ENCODE measurements around the gene TMEM266.

TMEM266 gene

DNA sequence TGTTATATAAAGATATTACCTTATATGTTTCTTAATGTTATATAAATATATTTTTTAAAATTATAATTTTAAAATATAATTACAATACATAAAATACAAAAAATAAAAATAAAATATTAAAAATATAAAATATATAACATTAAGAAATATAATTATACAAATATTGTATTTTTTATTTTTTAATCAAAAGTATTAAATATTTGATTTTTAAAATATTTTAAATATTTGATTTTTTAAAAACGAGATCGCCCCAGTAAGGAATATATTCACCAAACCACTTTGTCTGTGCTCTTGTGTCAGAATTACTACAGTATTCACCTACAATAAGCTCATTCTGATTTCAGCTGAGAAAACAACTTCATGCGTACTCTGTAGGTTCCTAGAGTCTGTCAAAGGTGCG is 162.4 kb downstream of the TMEM266 start:
- Histone ChIP-seq H3K4me3 (ENCODE audit: insufficient read depth, low read depth, low read length, poor library complexity, severe bottlenecking) (no peak overlapping the region), H3K27me3 (replicated peaks; ENCODE audit: control insufficient read depth, insufficient read depth, low read length, poor library complexity, severe bottlenecking) (no peaks in the 10 kb centered on the region), H3K36me3 (ENCODE audit: control insufficient read depth, insufficient read depth, low read length) (peaks cover 13% of the 10 kb centered on the region), H3K9me3 (ENCODE audit: control insufficient read depth, low read length) (no peaks in the 10 kb centered on the region), H3K27ac (ENCODE audit: insufficient read depth, low read length, poor library complexity, severe bottlenecking) (no peak overlapping the region), H3K4me1 (ENCODE audit: control insufficient read depth, insufficient read depth, low read length, poor library complexity, severe bottlenecking) (no peaks in the 10 kb centered on the region)
- DNase-seq: no peak

DNA sequence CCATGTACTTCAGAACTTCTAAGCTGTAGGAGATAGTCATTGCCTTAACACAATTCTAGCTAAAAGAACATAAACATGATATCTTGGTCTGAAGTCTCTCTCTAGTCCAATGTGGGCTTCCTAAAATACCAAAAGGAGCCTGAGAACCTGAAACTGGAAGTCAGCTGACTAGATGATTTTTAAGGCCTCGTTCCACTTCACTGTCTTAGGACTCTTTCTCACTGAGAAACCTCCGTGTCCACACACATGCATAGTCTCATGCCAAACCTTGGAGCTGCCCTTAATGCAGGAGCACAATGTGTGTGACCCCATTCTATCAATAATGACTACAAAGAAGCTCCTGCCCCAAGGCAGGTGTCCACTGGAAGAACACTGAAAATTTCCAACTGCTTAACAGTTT is 163.7 kb downstream of the TMEM266 start:
- Histone ChIP-seq H3K27me3 (replicated peaks; ENCODE audit: control insufficient read depth, insufficient read depth, low read length, poor library complexity, severe bottlenecking) (no peaks in the 10 kb centered on the region), H3K9me3 (ENCODE audit: control insufficient read depth, low read length) (no peaks in the 10 kb centered on the region), H3K27ac (ENCODE audit: insufficient read depth, low read length, poor library complexity, severe bottlenecking) (no peak overlapping the region), H3K4me3 (ENCODE audit: insufficient read depth, low read depth, low read length, poor library complexity, severe bottlenecking) (no peak overlapping the region), H3K36me3 (ENCODE audit: control insufficient read depth, insufficient read depth, low read length) (peaks cover 16% of the 10 kb centered on the region), H3K4me1 (ENCODE audit: control insufficient read depth, insufficient read depth, low read length, poor library complexity, severe bottlenecking) (no peaks in the 10 kb centered on the region)
- DNase-seq: no peak

DNA sequence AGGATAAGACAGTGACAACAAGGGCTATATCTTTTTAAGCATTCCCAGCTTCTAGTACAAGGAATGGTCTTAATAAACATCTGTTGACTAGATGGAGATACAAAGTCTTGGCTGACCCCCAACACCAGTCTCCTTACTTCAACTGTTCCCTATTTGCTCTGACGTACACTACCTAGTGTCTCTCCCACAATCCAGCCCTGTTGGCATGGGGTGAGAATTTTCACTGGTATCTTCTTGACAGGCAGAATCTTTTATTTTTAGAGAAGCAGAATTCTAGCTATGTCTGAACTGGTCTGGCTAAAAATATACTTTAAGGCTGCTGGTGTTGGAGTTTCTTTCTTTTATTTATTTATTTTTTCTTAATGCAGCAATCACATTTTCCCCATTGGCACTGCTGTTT is 169.5 kb downstream of the TMEM266 start:
- no peak overlapping the region for H3K4me3 ChIP-seq (ENCODE audit: insufficient read depth, low read depth, low read length, poor library complexity, severe bottlenecking)
- H3K36me3 ChIP-seq (ENCODE audit: control insufficient read depth, insufficient read depth, low read length): peaks cover 26% of the 10 kb centered on the region
- H3K9me3 ChIP-seq (ENCODE audit: control insufficient read depth, low read length): no peaks in the 10 kb centered on the region
- H3K4me1 ChIP-seq (ENCODE audit: control insufficient read depth, insufficient read depth, low read length, poor library complexity, severe bottlenecking): no peaks in the 10 kb centered on the region
- no peaks in the 10 kb centered on the region for H3K27me3 ChIP-seq (replicated peaks; ENCODE audit: control insufficient read depth, insufficient read depth, low read length, poor library complexity, severe bottlenecking)
- no peak for DNase-seq
- no peak overlapping the region for H3K27ac ChIP-seq (ENCODE audit: insufficient read depth, low read length, poor library complexity, severe bottlenecking)

DNA sequence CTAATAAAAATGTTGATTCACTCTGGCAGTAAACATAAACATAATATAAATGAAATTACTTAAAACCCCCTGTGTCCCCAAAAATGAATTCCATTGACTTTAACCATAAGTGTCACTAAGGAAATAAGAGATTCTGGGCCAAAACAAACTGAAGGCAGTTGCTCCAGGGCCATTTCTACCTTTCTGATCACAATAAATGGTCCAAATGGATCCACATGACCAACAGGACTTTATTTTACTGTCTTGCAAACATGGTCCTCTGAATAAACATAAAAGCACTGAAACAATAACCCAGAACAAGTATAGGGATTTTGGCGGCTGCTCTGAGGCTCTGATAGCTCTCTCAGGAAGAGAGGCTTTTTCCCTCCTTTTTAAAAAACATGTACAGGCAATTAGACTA is 174.1 kb downstream of the TMEM266 start:
- no peaks in the 10 kb centered on the region for H3K9me3 ChIP-seq (ENCODE audit: control insufficient read depth, low read length)

DNA sequence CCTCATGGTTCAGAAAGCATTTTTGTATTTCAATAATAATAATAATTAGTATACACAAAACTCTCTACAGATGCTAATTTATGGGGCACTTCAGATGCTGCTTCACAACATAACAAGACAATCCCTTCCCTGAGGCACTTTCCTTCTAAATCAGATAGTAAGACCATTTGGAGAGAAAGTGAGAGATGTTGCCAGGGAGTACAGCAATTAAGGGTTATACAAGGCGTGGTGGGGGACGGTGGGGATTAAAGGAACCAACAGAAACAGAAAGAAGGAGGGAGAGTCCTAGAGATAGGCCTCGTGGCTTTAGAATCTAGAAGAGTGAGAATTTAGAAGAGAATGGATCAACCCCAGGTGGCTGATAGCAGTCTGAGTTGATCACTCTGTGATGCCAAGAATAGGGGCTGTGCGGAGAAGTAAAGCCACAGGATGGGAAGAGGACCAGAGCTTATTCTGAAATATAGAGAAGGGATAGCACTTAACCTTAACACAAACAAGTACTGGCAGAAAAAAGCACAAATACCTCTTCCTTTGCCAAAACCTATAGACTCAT is 174.6 kb downstream of the TMEM266 start:
- Histone ChIP-seq H3K4me1 (ENCODE audit: control insufficient read depth, insufficient read depth, low read length, poor library complexity, severe bottlenecking) (no peaks in the 10 kb centered on the region), H3K36me3 (ENCODE audit: control insufficient read depth, insufficient read depth, low read length) (peaks cover 15% of the 10 kb centered on the region), H3K4me3 (ENCODE audit: insufficient read depth, low read depth, low read length, poor library complexity, severe bottlenecking) (no peak overlapping the region), H3K27ac (ENCODE audit: insufficient read depth, low read length, poor library complexity, severe bottlenecking) (no peak overlapping the region), H3K9me3 (ENCODE audit: control insufficient read depth, low read length) (no peaks in the 10 kb centered on the region), H3K27me3 (replicated peaks; ENCODE audit: control insufficient read depth, insufficient read depth, low read length, poor library complexity, severe bottlenecking) (no peaks in the 10 kb centered on the region)
- no peak for DNase-seq

More for the DNA sequence above, 174.1 kb downstream of the TMEM266 start:
- H3K4me1 ChIP-seq (ENCODE audit: control insufficient read depth, insufficient read depth, low read length, poor library complexity, severe bottlenecking): no peaks in the 10 kb centered on the region
- no peak for DNase-seq
- no peaks in the 10 kb centered on the region for H3K27me3 ChIP-seq (replicated peaks; ENCODE audit: control insufficient read depth, insufficient read depth, low read length, poor library complexity, severe bottlenecking)
- no peak overlapping the region for H3K27ac ChIP-seq (ENCODE audit: insufficient read depth, low read length, poor library complexity, severe bottlenecking)
- no peak overlapping the region for H3K4me3 ChIP-seq (ENCODE audit: insufficient read depth, low read depth, low read length, poor library complexity, severe bottlenecking)
- peaks cover 15% of the 10 kb centered on the region for H3K36me3 ChIP-seq (ENCODE audit: control insufficient read depth, insufficient read depth, low read length)

DNA sequence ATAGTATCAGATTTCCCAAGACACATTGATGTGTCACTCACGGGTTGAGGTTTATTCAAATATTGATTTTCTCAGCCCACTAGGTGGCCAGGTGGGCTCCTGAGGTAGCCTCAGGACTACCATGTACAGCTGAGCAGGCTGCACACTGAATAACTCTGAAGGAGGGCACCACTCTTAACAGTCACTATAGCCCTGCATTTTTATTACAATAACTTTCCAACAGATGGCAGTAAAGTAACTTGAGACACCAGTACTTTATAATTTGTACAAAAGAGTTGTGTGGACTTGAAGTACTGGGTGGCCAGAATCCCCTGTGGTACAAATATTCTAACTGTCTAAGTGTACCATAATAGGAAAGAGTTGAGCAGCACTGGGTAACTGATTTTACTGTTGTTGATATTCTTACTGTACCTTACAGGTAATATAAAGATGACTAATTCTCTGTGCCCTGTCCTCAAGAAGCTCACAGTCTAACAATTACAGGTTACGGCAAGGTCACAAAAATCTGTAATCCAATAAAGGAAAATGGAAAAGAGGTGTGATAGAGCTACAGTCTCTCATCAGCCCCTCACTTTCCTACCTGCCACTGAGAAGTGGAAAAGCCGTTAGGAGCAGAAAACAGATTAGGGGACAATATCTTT is 175.5 kb downstream of the TMEM266 start:
- Histone ChIP-seq H3K9me3 (ENCODE audit: control insufficient read depth, low read length) (no peaks in the 10 kb centered on the region), H3K27me3 (replicated peaks; ENCODE audit: control insufficient read depth, insufficient read depth, low read length, poor library complexity, severe bottlenecking) (no peaks in the 10 kb centered on the region), H3K27ac (ENCODE audit: insufficient read depth, low read length, poor library complexity, severe bottlenecking) (no peak overlapping the region), H3K4me3 (ENCODE audit: insufficient read depth, low read depth, low read length, poor library complexity, severe bottlenecking) (no peak overlapping the region), H3K4me1 (ENCODE audit: control insufficient read depth, insufficient read depth, low read length, poor library complexity, severe bottlenecking) (no peaks in the 10 kb centered on the region), H3K36me3 (ENCODE audit: control insufficient read depth, insufficient read depth, low read length) (peaks cover 12% of the 10 kb centered on the region)
- DNase-seq: no peak

DNA sequence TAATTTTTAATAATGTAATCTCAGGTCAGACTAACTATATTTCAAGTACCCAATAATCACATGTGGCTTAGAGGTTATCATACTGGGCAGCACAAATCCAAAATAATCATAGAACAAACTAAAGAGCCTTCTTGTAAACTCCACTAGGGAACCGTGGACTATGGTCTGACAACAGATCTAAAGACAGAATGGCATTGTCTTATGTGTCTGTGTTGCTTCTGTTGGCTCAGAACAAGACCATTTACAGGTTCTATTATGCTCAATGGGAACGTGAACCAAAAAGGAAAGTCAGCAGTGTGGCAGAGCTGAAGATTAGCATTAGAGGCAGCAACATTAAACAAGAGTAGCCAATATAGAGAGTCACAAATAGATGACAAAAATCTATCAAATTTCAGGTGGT is 176.6 kb downstream of the TMEM266 start:
- no peaks in the 10 kb centered on the region for H3K4me1 ChIP-seq (ENCODE audit: control insufficient read depth, insufficient read depth, low read length, poor library complexity, severe bottlenecking)
- H3K27ac ChIP-seq (ENCODE audit: insufficient read depth, low read length, poor library complexity, severe bottlenecking): no peak overlapping the region
- no peak for DNase-seq

DNA sequence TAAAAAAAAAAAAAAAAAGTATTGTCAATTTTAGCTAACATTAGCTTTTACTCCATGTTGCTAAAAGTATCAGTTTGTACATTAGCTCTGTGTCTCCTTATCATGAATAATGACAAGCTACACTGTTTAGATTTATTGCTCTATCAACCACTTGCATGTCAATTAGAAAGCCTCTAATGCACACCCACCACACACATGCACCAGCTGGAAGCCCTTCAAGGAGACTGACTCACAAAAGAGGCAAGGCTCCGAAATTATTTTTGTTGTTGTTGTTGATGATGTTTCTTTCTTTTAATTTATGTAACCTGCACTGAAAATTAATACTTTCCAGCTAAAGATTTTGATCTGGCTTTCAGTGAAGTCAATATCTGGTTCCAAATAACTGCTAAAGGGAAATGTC is 180.0 kb downstream of the TMEM266 start:
- no peak overlapping the region for H3K4me3 ChIP-seq (ENCODE audit: insufficient read depth, low read depth, low read length, poor library complexity, severe bottlenecking)
- H3K27me3 ChIP-seq (replicated peaks; ENCODE audit: control insufficient read depth, insufficient read depth, low read length, poor library complexity, severe bottlenecking): no peaks in the 10 kb centered on the region
- no peaks in the 10 kb centered on the region for H3K4me1 ChIP-seq (ENCODE audit: control insufficient read depth, insufficient read depth, low read length, poor library complexity, severe bottlenecking)
- no peaks in the 10 kb centered on the region for H3K36me3 ChIP-seq (ENCODE audit: control insufficient read depth, insufficient read depth, low read length)
- no peak for DNase-seq
- no peak overlapping the region for H3K27ac ChIP-seq (ENCODE audit: insufficient read depth, low read length, poor library complexity, severe bottlenecking)
- no peaks in the 10 kb centered on the region for H3K9me3 ChIP-seq (ENCODE audit: control insufficient read depth, low read length)

More for the DNA sequence above, 176.6 kb downstream of the TMEM266 start:
- no peaks in the 10 kb centered on the region for H3K27me3 ChIP-seq (replicated peaks; ENCODE audit: control insufficient read depth, insufficient read depth, low read length, poor library complexity, severe bottlenecking)
- H3K4me3 ChIP-seq (ENCODE audit: insufficient read depth, low read depth, low read length, poor library complexity, severe bottlenecking): no peak overlapping the region
- H3K36me3 ChIP-seq (ENCODE audit: control insufficient read depth, insufficient read depth, low read length): peaks cover 5% of the 10 kb centered on the region
- no peaks in the 10 kb centered on the region for H3K9me3 ChIP-seq (ENCODE audit: control insufficient read depth, low read length)

DNA sequence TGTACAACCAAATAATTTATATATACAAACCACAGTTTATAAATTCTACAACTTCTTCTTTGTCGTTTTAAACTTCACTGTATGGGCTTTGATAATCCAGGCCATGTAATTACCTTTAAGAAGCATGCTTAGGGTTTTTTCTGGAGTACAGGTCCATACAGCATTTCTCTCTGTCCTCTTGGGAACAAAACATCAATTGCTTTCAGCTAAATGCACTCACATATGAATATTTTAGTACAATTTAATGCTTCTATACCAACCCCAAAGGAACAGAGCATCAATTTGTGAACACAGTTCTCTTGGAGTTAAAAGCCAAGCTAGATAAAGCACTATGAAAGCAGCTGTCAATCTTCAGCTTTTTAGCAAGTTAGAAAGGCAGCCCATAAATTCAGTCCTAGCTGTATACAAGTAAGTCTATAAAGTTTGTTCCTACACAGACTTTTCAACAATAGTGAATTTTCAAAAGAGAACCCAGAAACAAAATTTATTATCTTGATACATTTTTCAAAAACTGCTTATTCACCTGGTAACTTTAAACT is 185.4 kb downstream of the TMEM266 start:
- DNase-seq: no peak
- H3K9me3 ChIP-seq (ENCODE audit: control insufficient read depth, low read length): no peaks in the 10 kb centered on the region
- no peak overlapping the region for H3K27ac ChIP-seq (ENCODE audit: insufficient read depth, low read length, poor library complexity, severe bottlenecking)
- no peaks in the 10 kb centered on the region for H3K4me1 ChIP-seq (ENCODE audit: control insufficient read depth, insufficient read depth, low read length, poor library complexity, severe bottlenecking)
- H3K27me3 ChIP-seq (replicated peaks; ENCODE audit: control insufficient read depth, insufficient read depth, low read length, poor library complexity, severe bottlenecking): no peaks in the 10 kb centered on the region
- no peak overlapping the region for H3K4me3 ChIP-seq (ENCODE audit: insufficient read depth, low read depth, low read length, poor library complexity, severe bottlenecking)
- H3K36me3 ChIP-seq (ENCODE audit: control insufficient read depth, insufficient read depth, low read length): no peaks in the 10 kb centered on the region

DNA sequence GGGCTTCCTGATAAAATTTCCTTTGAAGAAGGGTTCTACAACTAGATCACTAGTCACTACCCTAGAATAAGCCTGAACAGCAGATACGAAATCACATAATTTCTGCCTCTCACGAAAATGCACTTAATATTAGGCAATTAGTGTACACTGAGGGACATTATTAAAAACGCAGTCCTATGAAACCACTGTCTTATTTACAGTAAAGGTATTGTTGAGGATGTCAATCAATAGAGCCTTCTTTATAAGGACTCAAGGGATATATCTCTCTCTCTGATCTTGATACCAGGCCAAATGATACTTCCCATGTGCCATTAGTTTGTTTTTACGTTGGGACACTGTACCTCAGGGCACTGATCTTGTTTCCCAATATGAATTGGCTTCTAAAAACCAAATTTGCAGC is 191.9 kb downstream of the TMEM266 start:
- H3K4me1 ChIP-seq (ENCODE audit: control insufficient read depth, insufficient read depth, low read length, poor library complexity, severe bottlenecking): no peaks in the 10 kb centered on the region
- no peaks in the 10 kb centered on the region for H3K9me3 ChIP-seq (ENCODE audit: control insufficient read depth, low read length)
- no peak overlapping the region for H3K27ac ChIP-seq (ENCODE audit: insufficient read depth, low read length, poor library complexity, severe bottlenecking)
- DNase-seq: no peak
- H3K27me3 ChIP-seq (replicated peaks; ENCODE audit: control insufficient read depth, insufficient read depth, low read length, poor library complexity, severe bottlenecking): no peaks in the 10 kb centered on the region
- no peak overlapping the region for H3K4me3 ChIP-seq (ENCODE audit: insufficient read depth, low read depth, low read length, poor library complexity, severe bottlenecking)
- no peaks in the 10 kb centered on the region for H3K36me3 ChIP-seq (ENCODE audit: control insufficient read depth, insufficient read depth, low read length)

Data from effector memory CD4-positive, alpha-beta T cell (primary cell).